ENCODE data around the gene IL22RA2.
"Not testable (repeated sequence)": the region's sequence is repeated elsewhere in the genome, so short reads cannot be mapped to it uniquely, and the experiment has no call there.

The IL22RA2 gene

GRCh38 chr6:137112067-137112355 is 61.4 kb downstream of the IL22RA2 start:
- TF ChIP-seq CTCF (IDR thresholded peaks at IDR 0.05; ENCODE audit: control insufficient read depth, insufficient read depth, low read depth, low read length, missing control alignments) = no peak
- no peak overlapping the region for H3K4me3 ChIP-seq (ENCODE audit: control insufficient read depth, low read depth, low read length)
- peak; percentile 51 for DNase-seq (ENCODE audit: low read depth)

- no peak overlapping the region for H3K4me3 ChIP-seq (ENCODE audit: control insufficient read depth, low read depth, low read length)
- DNase-seq (ENCODE audit: low read depth) = no peak
- TF ChIP-seq CTCF (IDR thresholded peaks at IDR 0.05; ENCODE audit: control insufficient read depth, insufficient read depth, low read depth, low read length, missing control alignments) = no peak
Measured at GRCh38 chr6:137111296-137112066, 62.0 kb downstream of the IL22RA2 start.

GRCh38 chr6:137107767-137108105 is 65.7 kb downstream of the IL22RA2 start:
- DNase-seq (ENCODE audit: low read depth) = no peak
- TF ChIP-seq CTCF (IDR thresholded peaks at IDR 0.05; ENCODE audit: control insufficient read depth, insufficient read depth, low read depth, low read length, missing control alignments) = no peak
- H3K4me3 ChIP-seq (ENCODE audit: control insufficient read depth, low read depth, low read length) = no peak overlapping the region

- not testable (repeated sequence) for DNase-seq (ENCODE audit: low read depth); H3K4me3 ChIP-seq (ENCODE audit: control insufficient read depth, low read depth, low read length)
Measured at GRCh38 chr6:137107047-137107766, 66.2 kb downstream of the IL22RA2 start.

- DNase-seq (ENCODE audit: low read depth) = no peak
- no peak overlapping the region for H3K4me3 ChIP-seq (ENCODE audit: control insufficient read depth, low read depth, low read length)
- TF ChIP-seq CTCF (IDR thresholded peaks at IDR 0.05; ENCODE audit: control insufficient read depth, insufficient read depth, low read depth, low read length, missing control alignments) = no peak
Measured at GRCh38 chr6:137106183-137106582, 67.3 kb downstream of the IL22RA2 start.

- no peak overlapping the region for H3K4me3 ChIP-seq (ENCODE audit: control insufficient read depth, low read depth, low read length)
- TF ChIP-seq CTCF (IDR thresholded peaks at IDR 0.05; ENCODE audit: control insufficient read depth, insufficient read depth, low read depth, low read length, missing control alignments) = no peak
- no peak for DNase-seq (ENCODE audit: low read depth)
Measured at GRCh38 chr6:137105375-137105774, 68.1 kb downstream of the IL22RA2 start.

GRCh38 chr6:137104926-137105325 is 68.5 kb downstream of the IL22RA2 start:
- TF ChIP-seq CTCF (IDR thresholded peaks at IDR 0.05; ENCODE audit: control insufficient read depth, insufficient read depth, low read depth, low read length, missing control alignments) = no peak
- DNase-seq (ENCODE audit: low read depth) = no peak
- no peak overlapping the region for H3K4me3 ChIP-seq (ENCODE audit: control insufficient read depth, low read depth, low read length)
